Measurements from ENCODE around the gene MAP3K21. TPM values are rescaled to one million over a fixed set of nuclear protein-coding genes. Genes with fewer than 3 reads are reported as not detected.

MAP3K21 gene
- total RNA-seq, 1 donor from 2014 or later: 5.4 TPM

DNA sequence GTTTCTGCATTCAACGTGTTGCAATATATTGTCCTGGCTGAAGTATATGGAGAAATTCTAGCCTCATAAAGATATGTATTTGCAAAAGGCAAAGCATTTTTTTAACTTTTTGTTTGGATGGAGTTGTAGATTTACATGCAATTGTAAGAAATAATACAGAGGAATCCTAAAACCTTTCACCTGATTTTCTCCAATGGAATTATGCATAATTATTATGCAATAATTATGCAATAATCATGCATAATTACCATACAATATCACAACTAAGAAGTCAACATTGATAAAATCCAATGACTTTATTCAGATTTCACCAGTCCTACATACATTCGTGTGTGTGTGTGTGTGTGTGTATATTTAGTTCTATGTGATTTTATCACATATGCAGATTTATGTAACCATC is 7.5 kb upstream of the MAP3K21 start:
- DNase-seq (ENCODE audit: low spot score): no peak
- Histone ChIP-seq H2AFZ (replicated peaks) (no peak overlapping the region), H3K4me1 (no peaks in the 10 kb centered on the region), H3K9me3 (ENCODE audit: low read depth) (no peaks in the 10 kb centered on the region), H3K27me3 (peaks cover 7% of the 10 kb centered on the region), H3F3A (ENCODE audit: low read depth) (no peaks in the 10 kb centered on the region), H3K36me3 (no peaks in the 10 kb centered on the region), H4K20me1 (ENCODE audit: low read depth) (no peaks in the 10 kb centered on the region), H3K27ac (no peak overlapping the region), H3K79me2 (ENCODE audit: low read depth) (no peaks in the 10 kb centered on the region), H3K9ac (no peak overlapping the region), H3K4me2 (no peak overlapping the region), H3K4me3 (no peak overlapping the region)
- H3K27ac Mint-ChIP-seq: no peak overlapping the region
- TF ChIP-seq EZH2phosphoT487 (IDR thresholded peaks at IDR 0.05): no peak
- TF ChIP-seq, protein P1, sequence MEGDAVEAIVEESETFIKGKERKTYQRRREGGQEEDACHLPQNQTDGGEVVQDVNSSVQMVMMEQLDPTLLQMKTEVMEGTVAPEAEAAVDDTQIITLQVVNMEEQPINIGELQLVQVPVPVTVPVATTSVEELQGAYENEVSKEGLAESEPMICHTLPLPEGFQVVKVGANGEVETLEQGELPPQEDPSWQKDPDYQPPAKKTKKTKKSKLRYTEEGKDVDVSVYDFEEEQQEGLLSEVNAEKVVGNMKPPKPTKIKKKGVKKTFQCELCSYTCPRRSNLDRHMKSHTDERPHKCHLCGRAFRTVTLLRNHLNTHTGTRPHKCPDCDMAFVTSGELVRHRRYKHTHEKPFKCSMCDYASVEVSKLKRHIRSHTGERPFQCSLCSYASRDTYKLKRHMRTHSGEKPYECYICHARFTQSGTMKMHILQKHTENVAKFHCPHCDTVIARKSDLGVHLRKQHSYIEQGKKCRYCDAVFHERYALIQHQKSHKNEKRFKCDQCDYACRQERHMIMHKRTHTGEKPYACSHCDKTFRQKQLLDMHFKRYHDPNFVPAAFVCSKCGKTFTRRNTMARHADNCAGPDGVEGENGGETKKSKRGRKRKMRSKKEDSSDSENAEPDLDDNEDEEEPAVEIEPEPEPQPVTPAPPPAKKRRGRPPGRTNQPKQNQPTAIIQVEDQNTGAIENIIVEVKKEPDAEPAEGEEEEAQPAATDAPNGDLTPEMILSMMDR (IDR thresholded peaks at IDR 0.05): no peak
- TF ChIP-seq EZH2 (IDR thresholded peaks at IDR 0.05): no peak
- peaks cover 2% of the 10 kb centered on the region for H3K27me3 Mint-ChIP-seq (ENCODE audit: insufficient read depth, low read depth)
- no peaks in the 10 kb centered on the region for H3K9me3 Mint-ChIP-seq
- H3K4me1 Mint-ChIP-seq: no peaks in the 10 kb centered on the region
- H3K4me3 Mint-ChIP-seq: no peak overlapping the region
- H3K36me3 Mint-ChIP-seq: no peaks in the 10 kb centered on the region

DNA sequence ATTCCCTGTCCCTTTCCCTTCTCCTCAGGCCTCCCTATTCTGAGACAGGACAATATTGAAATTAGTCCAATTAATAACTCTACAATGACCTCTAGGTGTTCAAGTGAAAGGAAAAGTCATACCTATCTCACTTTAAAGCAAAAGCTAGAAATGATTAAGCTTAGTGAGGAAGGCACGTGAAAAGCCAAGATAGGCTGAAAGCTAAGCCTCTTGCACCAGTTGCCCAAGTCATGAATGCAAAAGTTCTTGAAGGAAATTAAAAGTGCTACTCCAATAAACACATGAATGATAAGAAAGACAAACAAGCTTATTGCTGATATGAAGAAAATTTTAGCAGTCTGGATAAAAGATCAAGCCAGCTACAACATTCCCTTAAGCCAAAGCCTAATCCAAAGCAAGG is 3.8 kb upstream of the MAP3K21 start:
- H3K36me3 ChIP-seq: no peaks in the 10 kb centered on the region
- H3K79me2 ChIP-seq (ENCODE audit: low read depth): no peaks in the 10 kb centered on the region
- no peaks in the 10 kb centered on the region for H3K9me3 ChIP-seq (ENCODE audit: low read depth)
- H3K4me1 ChIP-seq: peaks cover 1% of the 10 kb centered on the region
- Mint-ChIP-seq H3K27me3 (ENCODE audit: insufficient read depth, low read depth) (peaks cover 9% of the 10 kb centered on the region), H3K9me3 (peaks cover 4% of the 10 kb centered on the region), H3K4me3 (no peak overlapping the region), H3K36me3 (no peaks in the 10 kb centered on the region), H3K4me1 (peaks cover 4% of the 10 kb centered on the region), H3K27ac (no peak overlapping the region)
- H3F3A ChIP-seq (ENCODE audit: low read depth): peaks cover 22% of the 10 kb centered on the region
- H2AFZ ChIP-seq (replicated peaks): no peak overlapping the region
- DNase-seq (ENCODE audit: low spot score): no peak
- H4K20me1 ChIP-seq (ENCODE audit: low read depth): peaks cover 1% of the 10 kb centered on the region
- no peak overlapping the region for H3K9ac ChIP-seq
- no peak overlapping the region for H3K4me3 ChIP-seq
- no peak overlapping the region for H3K27ac ChIP-seq
- TF ChIP-seq EZH2phosphoT487 (IDR thresholded peaks at IDR 0.05) (no peak), EZH2 (IDR thresholded peaks at IDR 0.05) (no peak)
- TF ChIP-seq, protein P1 (IDR thresholded peaks at IDR 0.05): no peak
- no peak overlapping the region for H3K4me2 ChIP-seq
- H3K27me3 ChIP-seq: peaks cover 40% of the 10 kb centered on the region

DNA sequence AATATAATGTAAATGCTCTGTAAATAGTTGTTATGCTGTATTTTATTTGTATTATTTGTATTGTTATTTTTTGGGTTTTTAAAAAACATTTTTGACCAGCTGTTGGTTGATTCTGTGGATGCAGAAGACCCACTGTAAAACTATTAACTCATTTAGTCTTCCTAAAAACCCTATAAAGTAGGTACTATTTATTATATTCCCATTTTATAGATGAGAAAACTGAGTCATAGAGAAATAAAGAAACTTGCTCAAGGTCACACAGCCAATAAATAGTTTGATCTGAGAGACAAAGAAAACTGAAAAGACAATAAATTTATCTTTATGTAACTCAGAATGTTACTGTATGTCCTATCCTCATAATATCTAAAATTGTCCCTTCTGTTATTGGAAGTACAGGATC is 1.2 kb upstream of the MAP3K21 start:
- peaks cover 22% of the 10 kb centered on the region for H3F3A ChIP-seq (ENCODE audit: low read depth)
- H4K20me1 ChIP-seq (ENCODE audit: low read depth): peaks cover 16% of the 10 kb centered on the region
- no peak overlapping the region for H3K27ac ChIP-seq
- H3K27me3 Mint-ChIP-seq (ENCODE audit: insufficient read depth, low read depth): peaks cover 23% of the 10 kb centered on the region
- no peak for DNase-seq (ENCODE audit: low spot score)
- no peak overlapping the region for H2AFZ ChIP-seq (replicated peaks)
- TF ChIP-seq, protein P1 (IDR thresholded peaks at IDR 0.05): no peak
- TF ChIP-seq EZH2phosphoT487 (IDR thresholded peaks at IDR 0.05) (no peak), EZH2 (IDR thresholded peaks at IDR 0.05) (no peak)
- H3K4me1 Mint-ChIP-seq: peaks cover 8% of the 10 kb centered on the region
- no peak overlapping the region for H3K4me2 ChIP-seq
- peaks cover 4% of the 10 kb centered on the region for H3K9me3 Mint-ChIP-seq
- no peak overlapping the region for H3K4me3 ChIP-seq
- H3K4me3 Mint-ChIP-seq: no peak overlapping the region
- no peaks in the 10 kb centered on the region for H3K9me3 ChIP-seq (ENCODE audit: low read depth)
- no peak overlapping the region for H3K9ac ChIP-seq
- no peaks in the 10 kb centered on the region for H3K36me3 Mint-ChIP-seq
- H3K36me3 ChIP-seq: no peaks in the 10 kb centered on the region
- peaks cover 62% of the 10 kb centered on the region for H3K27me3 ChIP-seq
- H3K4me1 ChIP-seq: peaks cover 8% of the 10 kb centered on the region
- no peaks in the 10 kb centered on the region for H3K79me2 ChIP-seq (ENCODE audit: low read depth)
- H3K27ac Mint-ChIP-seq: no peak overlapping the region
